ENCODE results near the gene LSM14B.

The LSM14B gene

DNA sequence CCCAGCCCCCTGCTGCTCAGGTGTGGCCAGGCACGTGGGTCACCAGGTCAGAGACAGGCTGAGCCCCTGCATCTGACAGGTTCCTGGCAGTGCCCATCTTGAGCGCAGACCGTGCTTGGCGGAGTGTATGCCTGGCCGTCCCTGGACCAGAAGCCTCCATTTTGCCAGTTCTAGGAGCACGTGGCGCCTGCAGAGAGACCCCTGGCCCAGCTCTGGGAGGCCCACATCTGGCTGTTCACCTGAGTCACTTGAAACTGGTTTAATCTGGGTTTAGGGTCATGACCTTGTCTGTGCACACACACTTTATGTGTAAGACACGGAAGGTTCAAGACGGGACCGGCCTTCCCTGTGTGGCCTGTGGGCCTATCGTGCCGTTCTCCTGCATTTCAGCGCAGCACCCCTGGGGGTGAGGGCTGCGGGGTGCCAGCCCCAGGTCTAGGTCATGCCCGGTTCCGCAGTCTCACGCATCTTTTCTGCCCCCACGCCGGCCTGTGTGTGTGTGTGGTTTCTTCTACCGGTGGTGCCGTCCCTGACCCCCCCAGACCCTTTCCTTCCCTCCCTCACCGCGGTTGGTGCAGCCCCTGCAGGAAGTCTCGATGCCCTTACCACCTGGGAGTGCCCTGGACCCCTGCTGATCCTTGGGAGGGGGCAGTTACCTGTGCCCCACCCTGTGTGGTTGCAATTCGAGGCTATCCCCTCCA lies 35.3 kb downstream of the LSM14B start:
- Mint-ChIP-seq H3K9me3 (no peaks in the 10 kb centered on the region), H3K4me3 (no peak overlapping the region), H3K4me1 (peaks cover 7% of the 10 kb centered on the region), H3K27me3 (no peaks in the 10 kb centered on the region), H3K27ac (ENCODE audit: low read depth) (no peak overlapping the region), H3K36me3 (ENCODE audit: insufficient read depth) (peaks cover 22% of the 10 kb centered on the region)
- no peak for ATAC-seq (replicated peaks; ENCODE audit: extremely low read depth, poor library complexity, severe bottlenecking)
- DNase-seq (ENCODE audit: low spot score in 2 of 2) = no peak

DNA sequence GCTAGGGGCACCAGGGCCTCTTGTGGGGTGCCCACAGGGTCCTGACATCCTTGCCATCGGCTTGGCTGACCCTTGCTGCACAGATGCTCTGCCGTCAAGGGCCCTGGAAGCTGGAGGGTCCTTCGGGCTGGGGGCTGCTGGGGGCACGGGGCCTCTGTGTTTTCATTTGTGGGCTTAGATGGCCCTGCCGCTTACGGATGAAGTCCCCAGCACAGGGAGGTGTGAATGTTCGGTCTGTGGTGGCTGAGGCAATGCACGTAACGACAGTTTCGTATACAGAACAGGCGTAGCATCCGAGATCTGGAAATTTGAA lies 35.8 kb downstream of the LSM14B start:
- H3K4me1 Mint-ChIP-seq = peaks cover 7% of the 10 kb centered on the region
- H3K27ac Mint-ChIP-seq (ENCODE audit: low read depth) = no peak overlapping the region
- H3K9me3 Mint-ChIP-seq = no peaks in the 10 kb centered on the region
- ATAC-seq (replicated peaks; ENCODE audit: extremely low read depth, poor library complexity, severe bottlenecking) (no peak), DNase-seq (ENCODE audit: low spot score in 2 of 2) (no peak)
- H3K27me3 Mint-ChIP-seq = no peaks in the 10 kb centered on the region
- H3K4me3 Mint-ChIP-seq = no peak overlapping the region
- H3K36me3 Mint-ChIP-seq (ENCODE audit: insufficient read depth) = peaks cover 22% of the 10 kb centered on the region

DNA sequence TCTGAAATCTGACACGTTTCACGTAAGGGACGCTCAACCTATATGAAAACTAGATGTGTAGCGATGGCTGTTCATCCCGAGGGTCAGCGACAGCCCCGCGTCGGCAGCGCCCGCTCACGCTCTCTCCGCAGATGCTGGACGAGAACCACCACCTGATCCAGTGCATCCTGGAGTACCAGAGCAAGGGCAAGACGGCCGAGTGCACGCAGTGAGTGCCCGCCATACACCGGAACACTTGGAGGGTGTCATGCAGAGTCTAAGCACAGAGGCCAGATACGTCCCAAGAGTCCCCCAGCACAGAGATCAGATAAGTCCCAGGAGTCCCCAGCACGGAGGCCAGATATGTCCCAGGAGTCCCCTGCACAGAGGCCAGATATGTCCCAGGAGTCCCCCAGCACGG lies 36.3 kb downstream of the LSM14B start:
- DNase-seq (ENCODE audit: low spot score in 2 of 2) (no peak), ATAC-seq (replicated peaks; ENCODE audit: extremely low read depth, poor library complexity, severe bottlenecking) (no peak)
- Mint-ChIP-seq H3K27ac (ENCODE audit: low read depth) (peak overlapping the region; percentile 55), H3K4me3 (no peak overlapping the region), H3K4me1 (peaks cover 7% of the 10 kb centered on the region), H3K9me3 (no peaks in the 10 kb centered on the region), H3K36me3 (ENCODE audit: insufficient read depth) (peaks cover 22% of the 10 kb centered on the region), H3K27me3 (no peaks in the 10 kb centered on the region)

DNA sequence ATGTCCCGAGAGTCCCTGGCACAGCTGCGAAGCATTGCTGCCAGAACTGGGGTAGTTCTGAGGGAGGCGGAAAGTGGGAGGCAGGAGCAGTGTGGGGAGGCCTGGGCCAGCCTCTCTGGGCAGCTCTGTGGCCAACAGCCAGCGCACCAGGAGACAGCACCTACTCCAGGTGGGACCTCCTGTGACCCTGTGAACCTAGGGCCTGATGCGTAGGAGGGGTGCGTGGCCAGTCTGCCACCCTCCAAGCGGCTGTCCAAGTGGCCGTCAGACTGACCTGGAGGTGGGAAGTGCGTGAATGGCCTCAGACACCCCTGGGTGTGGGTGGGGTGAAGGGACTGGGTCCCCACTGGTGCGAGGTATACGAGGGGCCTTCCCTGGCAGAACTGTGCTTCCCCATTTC lies 36.8 kb downstream of the LSM14B start:
- ATAC-seq (replicated peaks; ENCODE audit: extremely low read depth, poor library complexity, severe bottlenecking) (no peak), DNase-seq (ENCODE audit: low spot score in 2 of 2) (no peak)
- H3K4me3 Mint-ChIP-seq = no peak overlapping the region
- no peaks in the 10 kb centered on the region for H3K9me3 Mint-ChIP-seq
- H3K27me3 Mint-ChIP-seq = no peaks in the 10 kb centered on the region
- H3K36me3 Mint-ChIP-seq (ENCODE audit: insufficient read depth) = peaks cover 25% of the 10 kb centered on the region
- peaks cover 7% of the 10 kb centered on the region for H3K4me1 Mint-ChIP-seq
- peak overlapping the region; percentile 55 for H3K27ac Mint-ChIP-seq (ENCODE audit: low read depth)

DNA sequence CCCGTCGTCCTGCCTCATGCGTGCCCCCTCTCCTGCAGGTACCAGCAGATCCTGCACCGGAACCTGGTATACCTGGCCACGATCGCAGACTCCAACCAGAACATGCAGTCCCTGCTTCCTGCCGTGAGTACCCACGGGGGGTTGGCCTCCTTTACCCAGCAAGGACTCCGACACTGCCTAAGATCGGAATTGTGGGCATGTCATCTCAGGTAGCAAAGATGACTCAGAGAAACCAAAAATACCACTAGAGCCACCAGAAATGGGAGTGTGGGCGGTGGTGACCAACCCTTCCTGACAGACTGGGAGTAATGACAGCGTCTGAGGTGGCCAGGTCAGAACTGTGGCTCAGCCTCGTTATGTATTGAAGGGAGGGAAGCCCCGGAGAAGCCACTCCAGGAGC lies 37.6 kb downstream of the LSM14B start:
- Mint-ChIP-seq H3K27me3 (no peaks in the 10 kb centered on the region), H3K4me1 (peaks cover 7% of the 10 kb centered on the region), H3K27ac (ENCODE audit: low read depth) (no peak overlapping the region), H3K36me3 (ENCODE audit: insufficient read depth) (peaks cover 23% of the 10 kb centered on the region), H3K9me3 (no peaks in the 10 kb centered on the region), H3K4me3 (no peak overlapping the region)
- DNase-seq (ENCODE audit: low spot score in 2 of 2) = no peak
- no peak for ATAC-seq (replicated peaks; ENCODE audit: extremely low read depth, poor library complexity, severe bottlenecking)

DNA sequence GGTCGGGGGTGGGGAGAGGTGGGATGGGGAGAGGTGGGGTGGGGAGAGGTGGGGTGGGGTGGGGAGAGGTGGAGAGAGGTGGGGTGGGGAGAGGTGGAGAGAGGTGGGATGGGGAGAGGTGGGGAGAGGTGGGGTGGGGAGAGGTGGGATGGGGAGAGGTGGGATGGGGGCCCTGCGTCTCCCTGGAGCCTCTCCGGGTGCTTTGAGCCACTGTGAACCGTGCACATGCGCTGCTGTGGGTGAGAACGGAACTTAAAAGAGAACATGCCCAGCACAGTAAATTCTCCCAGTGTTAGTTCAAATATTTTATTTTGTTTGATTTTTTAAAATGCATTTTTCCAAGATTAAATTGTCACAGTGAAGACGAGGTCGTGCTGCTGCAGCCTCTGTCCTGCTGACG lies 38.0 kb downstream of the LSM14B start:
- peaks cover 23% of the 10 kb centered on the region for H3K36me3 Mint-ChIP-seq (ENCODE audit: insufficient read depth)
- no peak overlapping the region for H3K4me3 Mint-ChIP-seq
- no peak for DNase-seq (ENCODE audit: low spot score in 2 of 2)
- ATAC-seq (replicated peaks; ENCODE audit: extremely low read depth, poor library complexity, severe bottlenecking) = no peak
- no peaks in the 10 kb centered on the region for H3K27me3 Mint-ChIP-seq
- H3K4me1 Mint-ChIP-seq = peaks cover 7% of the 10 kb centered on the region
- H3K9me3 Mint-ChIP-seq = no peaks in the 10 kb centered on the region
- no peak overlapping the region for H3K27ac Mint-ChIP-seq (ENCODE audit: low read depth)

DNA sequence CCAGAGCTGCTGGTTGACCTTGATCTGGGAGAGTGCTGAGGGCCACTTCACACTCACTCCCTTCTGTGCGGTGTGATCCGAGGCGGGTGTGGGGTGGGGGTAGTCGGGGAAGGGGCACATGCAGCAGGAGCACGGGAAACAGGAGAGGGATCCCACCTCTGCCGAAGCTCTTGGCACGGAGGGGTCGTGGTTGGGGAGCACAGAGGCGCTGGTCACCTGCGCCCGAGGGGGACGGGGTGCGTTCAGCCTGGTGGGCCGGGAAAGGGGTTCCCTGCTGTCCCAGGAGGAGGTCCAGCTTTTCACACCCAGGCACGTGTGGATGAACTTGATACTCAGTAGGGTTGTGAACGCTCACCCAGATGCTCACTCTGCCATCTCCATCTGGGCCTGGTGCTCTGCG lies 38.6 kb downstream of the LSM14B start:
- no peak overlapping the region for H3K27ac Mint-ChIP-seq (ENCODE audit: low read depth)
- peaks cover 20% of the 10 kb centered on the region for H3K36me3 Mint-ChIP-seq (ENCODE audit: insufficient read depth)
- ATAC-seq (replicated peaks; ENCODE audit: extremely low read depth, poor library complexity, severe bottlenecking) (no peak), DNase-seq (ENCODE audit: low spot score in 2 of 2) (no peak)
- no peak overlapping the region for H3K4me3 Mint-ChIP-seq
- no peaks in the 10 kb centered on the region for H3K9me3 Mint-ChIP-seq
- no peaks in the 10 kb centered on the region for H3K27me3 Mint-ChIP-seq
- H3K4me1 Mint-ChIP-seq = peaks cover 7% of the 10 kb centered on the region

DNA sequence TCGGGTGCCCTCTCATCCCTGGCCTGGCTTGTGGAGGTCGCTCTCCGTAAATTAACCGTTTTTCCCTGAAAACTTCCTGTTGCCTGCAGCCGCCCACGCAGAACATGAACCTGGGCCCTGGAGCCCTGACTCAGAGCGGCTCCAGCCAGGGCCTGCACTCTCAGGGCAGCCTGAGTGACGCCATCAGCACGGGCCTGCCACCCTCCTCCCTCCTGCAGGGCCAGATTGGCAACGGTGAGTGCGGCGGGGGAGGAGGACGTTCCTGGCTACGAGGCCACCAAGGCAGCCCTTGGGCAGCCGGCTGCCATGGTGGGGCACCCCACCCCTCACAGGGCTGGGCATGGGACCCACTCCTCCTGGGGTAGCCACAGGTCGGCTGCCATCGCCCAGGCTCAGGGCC lies 39.1 kb downstream of the LSM14B start:
- H3K9me3 Mint-ChIP-seq = no peaks in the 10 kb centered on the region
- no peaks in the 10 kb centered on the region for H3K27me3 Mint-ChIP-seq
- H3K27ac Mint-ChIP-seq (ENCODE audit: low read depth) = no peak overlapping the region
- peaks cover 20% of the 10 kb centered on the region for H3K36me3 Mint-ChIP-seq (ENCODE audit: insufficient read depth)
- no peak overlapping the region for H3K4me3 Mint-ChIP-seq
- ATAC-seq (replicated peaks; ENCODE audit: extremely low read depth, poor library complexity, severe bottlenecking) (no peak), DNase-seq (ENCODE audit: low spot score in 2 of 2) (no peak)
- H3K4me1 Mint-ChIP-seq = peaks cover 7% of the 10 kb centered on the region

DNA sequence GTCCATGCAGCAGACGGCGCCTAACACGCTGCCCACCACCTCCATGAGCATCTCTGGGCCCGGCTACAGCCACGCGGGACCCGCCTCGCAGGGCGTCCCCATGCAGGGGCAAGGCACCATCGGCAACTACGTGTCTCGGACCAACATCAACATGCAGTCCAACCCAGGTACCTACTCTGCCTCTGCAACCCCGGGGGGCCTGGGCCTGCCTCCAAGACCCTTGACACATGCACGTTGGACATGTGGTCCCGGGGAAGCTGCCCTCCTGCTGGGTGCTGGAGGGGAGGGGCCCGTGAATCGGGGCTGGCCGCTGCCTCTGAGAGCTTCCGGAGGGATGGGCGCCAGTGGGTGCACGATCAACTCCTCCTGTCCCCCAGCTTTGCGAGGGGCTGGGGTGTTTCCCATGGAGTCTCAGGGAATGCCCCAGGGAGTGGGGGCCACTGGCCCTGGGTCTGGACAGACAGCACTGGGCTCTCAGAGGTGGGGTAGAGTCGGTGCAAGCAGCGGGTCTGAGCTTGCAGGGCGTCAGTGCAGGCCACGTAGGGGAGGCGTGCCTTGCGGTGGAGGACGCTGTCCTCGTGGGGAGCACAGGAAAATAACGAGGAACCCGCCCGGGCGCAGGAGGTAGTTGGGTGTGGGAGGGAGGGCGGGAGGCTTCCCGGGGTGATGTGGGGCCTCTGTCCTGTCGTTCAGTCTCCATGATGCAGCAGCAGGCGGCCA lies 40.6 kb downstream of the LSM14B start:
- no peak for ATAC-seq (replicated peaks; ENCODE audit: extremely low read depth, poor library complexity, severe bottlenecking)
- H3K27me3 Mint-ChIP-seq = no peaks in the 10 kb centered on the region
- no peak overlapping the region for H3K27ac Mint-ChIP-seq (ENCODE audit: low read depth)
- peaks cover 7% of the 10 kb centered on the region for H3K4me1 Mint-ChIP-seq
- H3K36me3 Mint-ChIP-seq (ENCODE audit: insufficient read depth) = peaks cover 19% of the 10 kb centered on the region
- no peak overlapping the region for H3K4me3 Mint-ChIP-seq
- no peak for DNase-seq (ENCODE audit: low spot score in 2 of 2)
- H3K9me3 Mint-ChIP-seq = no peaks in the 10 kb centered on the region

DNA sequence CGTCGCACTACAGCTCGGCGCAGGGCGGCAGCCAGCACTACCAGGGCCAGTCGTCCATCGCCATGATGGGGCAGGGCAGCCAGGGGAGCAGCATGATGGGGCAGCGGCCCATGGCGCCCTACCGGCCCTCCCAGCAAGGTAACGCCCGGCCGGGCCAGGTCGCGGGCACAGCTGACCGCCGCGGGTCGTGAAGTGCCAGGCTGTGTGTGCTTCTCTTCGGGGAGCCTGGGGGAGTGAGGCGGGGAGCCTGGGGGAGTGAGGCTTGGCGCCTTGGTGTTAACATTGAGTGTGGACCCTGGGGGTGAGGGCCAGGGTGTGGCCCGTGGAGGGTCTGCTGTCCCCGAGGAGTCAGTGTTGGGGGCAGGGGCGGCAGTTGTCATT lies 41.2 kb downstream of the LSM14B start:
- no peaks in the 10 kb centered on the region for H3K9me3 Mint-ChIP-seq

DNA sequence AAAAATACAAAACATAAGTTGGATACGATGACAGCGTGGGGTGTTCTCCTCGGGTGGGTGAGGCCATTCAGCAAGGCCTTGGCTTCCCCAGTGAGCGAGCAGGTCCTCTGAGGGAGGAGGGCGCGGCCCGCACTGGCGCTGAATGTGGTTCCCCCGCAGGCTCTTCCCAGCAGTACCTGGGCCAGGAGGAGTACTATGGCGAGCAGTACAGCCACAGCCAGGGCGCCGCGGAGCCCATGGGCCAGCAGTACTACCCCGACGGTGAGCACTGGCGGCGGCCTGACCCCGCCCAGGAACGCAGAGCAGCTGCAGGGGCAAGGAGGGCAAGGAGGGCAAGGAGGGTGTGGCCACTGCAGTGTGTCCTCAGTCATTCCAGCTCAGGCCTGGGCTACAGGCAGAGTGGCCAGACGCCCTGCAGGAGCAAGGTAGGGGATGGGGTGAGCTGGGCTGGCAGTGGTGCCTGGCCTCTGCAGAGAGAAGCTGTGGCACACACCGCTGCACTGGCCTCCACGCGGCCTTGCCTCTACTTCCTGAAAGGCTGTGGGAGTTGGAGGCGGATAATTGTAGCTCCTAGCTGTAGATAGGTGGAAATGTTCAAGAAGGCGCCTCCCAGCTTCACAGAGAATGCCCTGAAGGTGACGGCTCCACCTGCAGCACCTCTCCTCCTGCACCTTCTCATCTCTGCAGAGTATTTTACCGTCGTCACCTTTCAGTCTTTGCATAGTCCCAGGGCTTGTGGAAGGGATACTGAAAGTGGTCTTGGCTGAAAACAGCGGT lies 41.9 kb downstream of the LSM14B start:
- Mint-ChIP-seq H3K4me3 (no peak overlapping the region), H3K9me3 (no peaks in the 10 kb centered on the region), H3K27ac (ENCODE audit: low read depth) (no peak overlapping the region), H3K27me3 (no peaks in the 10 kb centered on the region), H3K4me1 (peaks cover 7% of the 10 kb centered on the region), H3K36me3 (ENCODE audit: insufficient read depth) (peaks cover 16% of the 10 kb centered on the region)
- ATAC-seq (replicated peaks; ENCODE audit: extremely low read depth, poor library complexity, severe bottlenecking) = no peak
- DNase-seq (ENCODE audit: low spot score in 2 of 2) = no peak

More for the DNA sequence above, 41.2 kb downstream of the LSM14B start:
- peaks cover 18% of the 10 kb centered on the region for H3K36me3 Mint-ChIP-seq (ENCODE audit: insufficient read depth)
- ATAC-seq (replicated peaks; ENCODE audit: extremely low read depth, poor library complexity, severe bottlenecking) (no peak), DNase-seq (ENCODE audit: low spot score in 2 of 2) (no peak)
- H3K27me3 Mint-ChIP-seq = no peaks in the 10 kb centered on the region
- H3K4me1 Mint-ChIP-seq = peaks cover 7% of the 10 kb centered on the region
- no peak overlapping the region for H3K27ac Mint-ChIP-seq (ENCODE audit: low read depth)
- no peak overlapping the region for H3K4me3 Mint-ChIP-seq

DNA sequence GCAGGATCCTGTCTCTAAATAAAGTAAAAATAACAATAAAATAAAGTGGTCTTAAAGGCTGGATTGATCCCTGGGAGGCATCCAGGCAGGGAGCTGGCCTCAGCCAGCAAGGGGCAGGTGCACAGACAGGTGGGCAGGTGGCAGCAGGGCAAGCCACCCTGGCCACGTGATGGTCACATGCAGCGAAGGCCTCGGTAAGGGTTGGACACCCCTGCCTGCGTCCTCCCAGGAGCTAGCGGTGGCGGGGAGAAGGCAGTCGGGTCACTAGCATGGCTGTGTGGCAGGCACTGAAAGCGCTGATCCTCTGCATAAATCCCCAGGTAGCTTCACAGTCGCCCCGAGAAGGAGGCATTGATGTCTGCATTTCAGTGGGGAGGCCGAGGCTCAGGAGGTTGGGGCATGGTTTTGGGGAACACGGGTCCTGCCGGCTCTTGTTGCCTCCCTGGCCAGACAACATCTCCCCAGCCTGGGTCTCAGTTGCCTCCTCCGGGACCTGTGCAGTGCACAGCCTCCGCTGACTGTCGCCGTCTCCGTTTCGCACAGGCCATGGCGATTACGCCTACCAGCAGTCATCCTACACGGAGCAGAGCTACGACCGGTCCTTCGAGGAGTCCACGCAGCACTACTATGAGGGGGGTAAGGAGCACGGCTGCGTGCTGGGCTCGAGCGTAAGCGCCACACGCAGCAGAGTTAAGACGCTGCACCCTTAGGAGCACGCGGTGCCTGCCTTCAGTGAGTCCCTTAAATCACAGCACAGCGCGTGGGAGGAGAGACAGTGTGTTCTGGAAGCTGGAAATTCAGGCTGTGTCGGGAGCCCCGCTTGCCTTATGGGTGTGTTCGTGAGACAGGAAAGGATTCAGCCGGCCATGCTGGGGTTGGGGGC lies 42.8 kb downstream of the LSM14B start:
- Mint-ChIP-seq H3K36me3 (ENCODE audit: insufficient read depth) (peaks cover 14% of the 10 kb centered on the region), H3K9me3 (no peaks in the 10 kb centered on the region), H3K4me3 (no peak overlapping the region), H3K4me1 (no peaks in the 10 kb centered on the region), H3K27ac (ENCODE audit: low read depth) (no peak overlapping the region), H3K27me3 (no peaks in the 10 kb centered on the region)
- ATAC-seq (replicated peaks; ENCODE audit: extremely low read depth, poor library complexity, severe bottlenecking) (no peak), DNase-seq (ENCODE audit: low spot score in 2 of 2) (no peak)
